ENCODE data around the gene IFT122.

- TF ChIP-seq FOXK2 (IDR thresholded peaks at IDR 0.05) (no peak), SP1 (IDR thresholded peaks at IDR 0.05) (no peak), FOXM1 (IDR thresholded peaks at IDR 0.05; ENCODE audit: borderline replicate concordance) (no peak), TARDBP (IDR thresholded peaks at IDR 0.05) (no peak), SUZ12 (IDR thresholded peaks at IDR 0.05) (no peak), ZNF384 (IDR thresholded peaks at IDR 0.05) (no peak), FOXA1 (IDR thresholded peaks at IDR 0.05) (no peak), PKNOX1 (IDR thresholded peaks at IDR 0.05) (no peak), L3MBTL2 (conservative IDR thresholded peaks at IDR 0.05) (no peak), BHLHE40 (IDR thresholded peaks at IDR 0.05; ENCODE audit: borderline replicate concordance) (no peak), HDGF (IDR thresholded peaks at IDR 0.05; ENCODE audit: borderline replicate concordance) (no peak)
Observed at GRCh38 chr3:129539206-129539605, 99.2 kb downstream of the IFT122 start.

Measured in HEK293T (cell line).